H4 (cell line): ENCODE measurements around the gene ADA. TPM values are rescaled to one million over a fixed set of nuclear protein-coding genes. Genes with fewer than 3 reads are reported as not detected.
"Not testable (repeated sequence)": the region's sequence is repeated elsewhere in the genome, so short reads cannot be mapped to it uniquely, and the experiment has no call there.

ENCODE experiments used
- DNase-seq: peaks from one replicate; pipeline ENCODE4 v3.0.0-alpha.2; 2015; ENCODE audit warnings: low spot score
- total RNA-seq: library from RNA; depleted of rRNA; stranded (reverse); fragments of >200 nt; shearing (Covaris generic); gene quantifications from 2 replicates; pipeline ENCODE4 v1.2.3, GENCODE V29; 2014

ADA gene
- total RNA-seq, 1 experiment from 2014 or later, result 11.3 TPM

GRCh38 chr20:44599715-44600114 lies 51.8 kb downstream of the ADA start:
- no peak for DNase-seq

GRCh38 chr20:44598423-44599305 lies 52.8 kb downstream of the ADA start:
- no peak for DNase-seq

- DNase-seq, result no peak
These were observed 53.6 kb downstream of the ADA start for GRCh38 chr20:44597930-44598329.

GRCh38 chr20:44597516-44597915 lies 54.0 kb downstream of the ADA start:
- DNase-seq, result no peak

GRCh38 chr20:44596876-44597275 lies 54.6 kb downstream of the ADA start:
- DNase-seq, result no peak

GRCh38 chr20:44596010-44596409 lies 55.5 kb downstream of the ADA start:
- DNase-seq, result no peak

- DNase-seq, result no peak
These were observed 56.8 kb downstream of the ADA start for GRCh38 chr20:44594730-44595129.

GRCh38 chr20:44593751-44594150 lies 57.7 kb downstream of the ADA start:
- no peak for DNase-seq

- no peak for DNase-seq
These were observed 59.1 kb downstream of the ADA start for GRCh38 chr20:44592366-44592765.

- no peak for DNase-seq
These were observed 60.3 kb downstream of the ADA start for GRCh38 chr20:44590980-44591778.

GRCh38 chr20:44589537-44589936 lies 62.0 kb downstream of the ADA start:
- DNase-seq, result no peak

GRCh38 chr20:44588321-44588720 lies 63.2 kb downstream of the ADA start:
- not testable (repeated sequence) for DNase-seq

GRCh38 chr20:44587035-44587980 lies 64.2 kb downstream of the ADA start:
- no peak for DNase-seq

- no peak for DNase-seq
These were observed 65.1 kb downstream of the ADA start for GRCh38 chr20:44586289-44586911.

- DNase-seq, result no peak
These were observed 66.2 kb downstream of the ADA start for GRCh38 chr20:44585057-44585963.

- no peak for DNase-seq
These were observed 67.3 kb downstream of the ADA start for GRCh38 chr20:44584162-44584561.

- no peak for DNase-seq
These were observed 68.3 kb downstream of the ADA start for GRCh38 chr20:44583157-44583556.

- peak; percentile 78 for DNase-seq
These were observed 69.0 kb downstream of the ADA start, which contains the start of gene PKIG for GRCh38 chr20:44582311-44583025. TSS of gene PKIG (plus strand) at chr20:44582579. CDS start at chr20:44614557, 31,978 bp downstream.

GRCh38 chr20:44581515-44581914 lies 70.0 kb downstream of the ADA start:
- no peak for DNase-seq
